Stimulated activated CD4-positive, alpha-beta T cell treated with anti-CD3 and anti-CD28 coated beads, Interleukin-4, amount 100 ng/mL, for 48 hours (primary cell): Measurements from ENCODE around the gene TNFRSF8.

Experiments
- DNase-seq, 2 donors: peaks; one replicate each; pipeline ENCODE4 v3.0.0-alpha.2; 2020; ENCODE audit warnings: low read depth in 2 of 2

The TNFRSF8 gene

DNA sequence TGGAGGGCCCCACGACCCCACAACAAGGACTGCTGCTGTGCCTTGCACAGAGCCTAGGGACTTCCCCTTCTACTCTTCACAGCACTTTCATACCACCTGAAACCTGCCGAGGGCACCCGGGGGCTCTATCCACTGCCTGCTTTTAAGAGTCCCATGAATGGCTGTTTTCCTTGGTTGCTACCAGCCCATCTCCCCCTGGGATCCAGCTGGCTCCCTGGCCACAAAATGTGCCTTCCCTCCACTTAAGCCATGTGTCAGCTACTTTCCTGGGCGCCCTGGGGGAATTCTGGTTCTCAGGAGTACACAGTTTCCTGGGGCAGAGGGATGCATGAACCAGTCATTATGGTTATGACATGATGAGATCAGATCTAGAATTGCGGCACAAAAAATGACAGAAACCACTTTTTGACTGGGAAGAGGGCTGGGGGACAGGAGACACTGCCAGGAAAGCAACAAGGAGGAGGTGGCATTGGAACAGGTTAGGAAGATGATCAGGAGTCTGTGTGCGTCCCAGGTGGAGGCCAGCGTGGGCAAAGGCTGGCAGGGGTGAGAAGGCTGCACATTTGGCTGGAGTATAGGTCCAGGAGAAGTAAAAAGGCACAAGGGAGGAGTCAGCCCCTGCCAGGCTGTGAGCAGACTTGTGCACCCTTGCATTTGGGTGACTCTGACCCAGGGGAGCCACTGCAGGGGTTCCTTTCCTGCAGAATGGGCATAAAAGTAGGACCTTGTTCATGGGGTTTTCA lies 3.2 kb upstream of the TNFRSF8 start:
- DNase-seq, result peak in 1 of 2 donors; percentile 38

DNA sequence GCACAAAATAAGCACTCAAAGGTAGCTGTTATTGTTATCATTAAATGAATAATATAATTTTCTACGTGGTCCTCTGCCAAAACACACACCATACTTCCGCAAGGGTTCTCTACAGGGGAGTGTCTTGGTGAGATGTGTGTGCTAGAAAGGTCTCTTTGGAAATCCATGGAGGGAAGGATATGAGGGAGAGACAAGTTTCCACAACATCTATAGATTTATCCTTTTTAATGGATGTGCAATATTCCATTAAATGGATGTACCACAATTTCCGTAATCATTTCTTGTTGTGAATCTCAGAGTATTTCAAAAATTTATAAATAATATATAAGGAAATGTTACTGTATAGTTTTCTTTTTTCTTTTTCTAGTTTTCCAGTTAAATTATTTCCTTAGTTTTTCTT lies 2.6 kb upstream of the TNFRSF8 start:
- DNase-seq, result no peak

DNA sequence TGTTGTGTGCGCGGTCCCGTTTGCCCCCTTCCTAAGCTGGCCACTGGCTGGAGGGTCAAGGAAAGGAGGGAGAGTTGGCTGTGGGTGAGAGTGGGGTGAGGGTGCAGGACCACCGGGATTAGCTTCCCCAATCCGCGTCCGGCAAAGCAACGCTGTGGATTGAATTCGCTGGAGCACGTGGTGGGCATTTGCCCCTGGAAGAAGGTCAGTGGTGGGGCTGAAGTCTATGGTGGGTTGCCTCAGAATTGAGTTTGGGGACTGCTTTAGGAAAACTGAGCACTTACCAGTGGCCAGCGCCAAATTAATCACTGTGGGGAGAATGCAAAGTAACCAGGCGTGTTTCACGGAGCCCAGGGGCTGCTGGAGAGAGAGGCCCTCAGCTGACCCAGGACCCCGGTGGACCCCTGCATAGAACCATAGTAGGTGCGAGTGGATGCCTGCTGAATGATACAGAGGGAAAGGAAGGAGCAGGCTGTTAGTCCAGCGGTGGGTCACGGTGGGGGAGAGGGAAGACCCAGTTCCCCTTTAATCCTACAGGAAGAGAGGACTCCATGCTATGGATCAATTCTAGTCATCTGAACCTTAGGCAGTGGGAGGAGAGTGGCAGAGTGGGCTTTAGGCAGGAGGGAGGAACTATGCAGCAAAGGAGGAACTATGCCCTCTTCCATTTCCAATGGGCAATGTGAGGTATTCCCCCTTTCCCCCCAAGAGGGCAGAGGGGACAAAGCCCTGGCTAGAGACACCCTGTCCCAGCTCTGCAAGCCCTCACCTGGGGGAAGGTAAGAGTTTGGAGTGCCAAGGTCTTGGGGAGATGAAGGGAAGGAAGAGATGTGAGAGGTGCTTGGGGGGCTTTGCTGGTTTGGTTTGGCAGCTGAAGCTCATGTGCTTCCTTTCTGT lies 1.2 kb downstream of the TNFRSF8 start:
- no peak for DNase-seq

DNA sequence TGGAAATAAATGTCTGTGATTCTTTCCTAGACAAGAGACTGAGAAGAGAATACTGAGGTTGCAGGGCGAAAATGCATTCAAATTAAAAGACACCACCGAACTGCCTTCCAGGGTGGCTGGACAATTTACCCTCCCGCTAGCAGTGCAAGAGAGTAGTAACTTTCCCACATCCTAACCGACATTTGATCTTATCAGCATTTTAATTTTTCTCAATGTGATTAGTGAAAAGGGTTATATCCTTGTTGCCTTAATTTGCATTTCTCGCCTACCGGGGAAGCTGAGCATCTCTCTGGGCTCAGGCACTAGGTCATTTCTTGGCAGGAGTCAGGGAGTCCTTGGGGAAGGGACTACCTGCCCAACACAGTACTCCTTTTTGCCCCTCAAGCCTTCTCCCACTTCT lies 2.8 kb downstream of the TNFRSF8 start:
- DNase-seq, result no peak

DNA sequence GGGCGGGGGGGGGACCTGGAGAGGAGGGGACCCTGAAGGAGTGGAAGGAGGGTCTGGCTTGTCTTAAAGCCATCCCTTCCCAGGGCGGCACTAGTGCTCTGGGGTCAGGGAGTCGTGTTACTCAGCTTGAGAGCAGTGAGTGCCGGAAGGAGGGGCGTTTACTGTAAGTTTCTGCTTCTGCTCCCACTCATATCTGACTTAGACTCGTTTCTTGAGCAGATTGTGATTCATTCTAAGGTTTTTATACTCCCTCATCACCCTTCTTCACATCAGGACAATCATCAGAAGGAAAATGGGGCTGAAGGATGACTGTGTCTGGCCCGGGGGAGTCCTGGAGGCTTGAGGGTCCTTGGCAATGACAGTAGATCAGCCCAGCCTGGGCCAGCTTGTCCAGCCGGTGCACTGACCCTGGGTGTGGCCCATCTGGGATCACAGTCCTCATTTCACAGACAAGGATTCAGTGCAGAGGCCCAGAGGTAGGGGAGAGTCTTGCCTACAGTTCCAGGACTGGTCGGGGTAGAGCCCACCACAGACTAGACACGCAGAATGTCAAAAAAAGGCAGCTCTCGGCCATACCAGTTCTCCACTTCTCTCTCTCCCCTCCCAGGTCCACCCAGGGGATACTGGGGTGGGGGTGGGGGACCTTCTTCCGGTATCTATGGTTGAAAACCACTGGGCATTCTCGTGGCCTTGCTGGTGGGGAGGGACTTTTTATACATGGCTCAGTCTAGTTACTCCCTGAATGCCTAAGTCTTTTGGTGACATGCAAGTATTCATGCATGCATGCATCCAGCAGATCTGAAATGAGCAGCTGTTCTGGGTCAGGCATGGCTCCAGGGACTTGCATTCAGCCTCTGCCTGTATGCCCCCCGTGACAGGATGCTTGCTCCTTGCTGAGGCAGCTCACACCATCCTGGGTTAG lies 5.1 kb downstream of the TNFRSF8 start:
- peak; percentile 52 to 63 for DNase-seq

DNA sequence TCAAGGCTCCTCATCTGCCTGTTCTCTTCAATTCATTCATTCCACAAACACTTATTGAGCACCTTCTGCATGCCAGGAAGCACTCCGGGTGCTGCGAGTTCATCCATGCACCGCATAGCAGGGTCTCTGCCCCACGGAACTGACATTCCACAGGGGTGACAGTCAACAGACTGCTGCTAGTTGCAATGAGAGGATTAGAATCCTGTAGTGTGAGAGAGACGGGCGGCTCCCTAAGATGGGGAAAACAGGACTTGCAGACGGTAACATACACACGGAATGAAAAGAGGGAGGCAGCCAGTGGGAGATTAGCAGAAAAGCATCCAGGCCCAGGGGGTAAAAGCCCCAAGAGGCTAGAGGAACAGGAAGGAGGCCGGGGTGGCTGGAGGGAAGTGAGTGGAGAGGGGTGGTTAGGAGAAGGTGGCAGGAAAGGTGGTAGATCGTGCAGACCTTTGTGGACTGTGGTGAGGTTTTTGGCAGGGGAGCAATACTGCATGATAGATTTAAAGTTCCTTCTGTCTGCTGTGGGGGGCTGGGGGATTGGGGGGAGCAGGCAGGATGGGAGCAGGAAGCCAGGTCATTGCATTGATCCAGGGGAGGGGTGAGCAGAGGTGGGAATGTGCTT lies 6.6 kb downstream of the TNFRSF8 start:
- no peak for DNase-seq

DNA sequence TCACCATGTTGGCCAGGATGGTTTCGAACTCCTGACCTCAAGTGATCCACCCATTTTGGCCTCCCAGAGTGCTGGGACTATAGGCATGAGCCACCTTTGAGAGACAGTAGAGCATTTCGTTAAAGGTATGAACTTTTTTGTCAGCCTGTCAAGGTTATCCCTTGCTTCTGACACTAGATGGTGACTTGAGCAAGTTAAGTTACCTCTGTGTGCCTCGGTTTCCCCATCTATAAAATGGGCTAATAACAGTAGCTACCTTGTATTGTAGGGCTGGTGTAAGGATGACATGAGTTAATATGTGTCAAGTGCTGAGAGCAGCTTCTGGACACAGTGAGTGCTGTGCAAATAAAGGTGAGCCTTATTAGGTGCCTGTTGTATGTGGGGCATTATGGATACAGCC lies 8.8 kb downstream of the TNFRSF8 start:
- DNase-seq, result no peak

DNA sequence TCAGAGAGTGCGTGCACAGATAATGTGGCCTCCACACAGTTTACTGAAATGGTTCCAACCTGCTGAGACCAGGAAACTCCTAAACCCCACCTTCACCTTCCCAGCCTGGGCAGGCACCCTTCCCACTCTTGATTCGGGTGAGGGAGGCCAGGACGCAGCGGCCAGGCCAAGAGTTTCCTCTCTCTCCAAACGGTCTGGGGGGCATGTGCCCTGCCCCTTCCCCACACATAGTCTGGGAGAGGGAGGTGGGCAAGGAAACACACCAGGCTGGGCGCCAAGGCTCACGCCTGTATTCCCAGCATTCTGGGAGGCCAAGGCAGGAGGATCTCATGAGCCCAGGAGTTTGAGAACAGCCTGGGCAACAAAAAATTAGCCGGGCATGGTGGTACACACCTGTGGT lies 9.6 kb downstream of the TNFRSF8 start:
- DNase-seq, result no peak

DNA sequence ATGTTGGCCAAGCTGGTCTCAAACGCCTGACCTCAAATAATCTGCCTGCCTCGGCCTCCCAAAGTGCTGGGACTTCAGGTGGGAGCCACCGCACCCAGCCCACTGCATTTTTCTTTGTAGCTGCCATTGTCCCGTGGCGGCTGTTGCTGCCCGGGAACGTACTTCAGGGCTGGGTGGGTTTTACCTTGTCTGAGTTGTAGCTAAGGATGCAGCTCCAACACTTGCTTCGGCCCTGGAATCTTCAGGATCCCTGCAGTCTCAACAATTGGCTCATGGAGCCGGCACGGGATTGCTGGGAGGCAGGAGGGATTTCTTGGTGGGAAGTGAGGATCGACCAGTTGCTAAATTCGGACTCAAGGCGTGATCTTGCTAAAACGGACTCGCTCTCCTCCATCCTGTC lies 10.7 kb downstream of the TNFRSF8 start:
- no peak for DNase-seq

DNA sequence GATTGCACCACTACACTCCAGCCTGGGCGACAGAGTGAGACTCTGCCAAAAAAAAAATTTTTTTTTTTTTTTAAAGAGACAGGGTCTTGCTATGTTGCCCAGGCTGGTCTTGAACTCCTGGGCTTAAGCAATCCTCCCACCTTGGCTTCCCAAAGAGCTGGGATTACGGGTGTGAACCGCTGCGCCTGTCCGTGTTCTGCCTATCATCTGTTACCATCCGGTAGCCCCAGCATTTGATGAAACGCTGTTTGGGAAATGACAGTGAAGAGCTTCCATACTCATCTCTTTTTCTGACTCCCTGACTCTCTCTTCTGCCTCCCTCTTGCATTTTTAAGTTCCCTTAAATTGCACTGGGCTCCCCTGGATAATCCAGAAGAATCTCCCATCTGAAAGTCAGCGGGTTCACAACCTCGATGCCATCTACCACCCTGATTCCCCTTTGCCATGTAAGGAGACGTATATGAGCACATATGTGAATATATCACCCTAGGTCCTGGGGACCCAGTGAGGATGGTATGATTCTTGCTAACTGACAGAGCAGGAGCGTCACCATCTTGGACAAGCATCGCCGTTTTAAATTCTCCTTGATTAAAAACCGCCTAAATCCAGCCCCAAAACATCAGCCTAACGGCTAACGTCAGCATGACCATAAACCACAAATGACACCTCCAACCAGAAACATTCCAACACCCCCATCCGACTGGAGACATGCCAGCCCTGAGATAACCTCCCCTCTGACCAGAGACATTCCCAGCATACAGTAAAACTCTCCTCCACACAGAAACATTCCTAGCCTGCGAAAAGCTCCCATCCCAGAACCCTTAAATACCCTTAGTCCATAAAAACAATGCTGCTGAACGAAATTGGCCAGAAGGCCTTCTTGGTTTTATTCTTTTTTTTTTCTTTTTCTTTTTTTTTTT lies 12.4 kb downstream of the TNFRSF8 start:
- no peak for DNase-seq

DNA sequence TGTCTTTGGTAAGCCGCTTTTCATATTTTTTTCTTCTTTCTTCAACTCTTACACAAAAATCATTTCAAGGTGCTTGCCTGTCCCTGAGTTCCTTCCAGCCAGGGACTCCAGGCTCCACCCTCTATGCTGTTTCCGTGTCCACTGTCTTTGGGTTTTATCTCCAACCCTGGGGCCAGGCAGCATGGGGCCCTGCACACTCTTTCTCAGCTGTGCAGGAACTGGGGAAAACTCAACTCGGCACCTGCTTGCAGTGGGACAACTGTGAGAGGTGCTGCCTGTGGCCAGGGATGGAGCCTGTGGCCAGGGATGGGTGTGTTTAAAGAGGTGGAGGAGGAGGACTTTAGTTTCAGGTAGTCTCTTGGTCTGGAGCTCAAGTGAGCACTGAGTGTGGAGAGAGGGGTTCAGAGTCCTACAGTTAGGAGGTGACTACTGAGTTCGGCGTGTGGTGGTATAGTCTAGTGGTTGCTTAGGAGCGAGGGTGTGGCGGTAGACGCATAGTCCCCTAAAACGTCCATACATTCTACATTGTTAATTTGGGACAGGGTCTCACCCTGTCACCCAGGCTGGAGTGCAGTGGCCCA lies 13.4 kb downstream of the TNFRSF8 start:
- DNase-seq, result no peak

DNA sequence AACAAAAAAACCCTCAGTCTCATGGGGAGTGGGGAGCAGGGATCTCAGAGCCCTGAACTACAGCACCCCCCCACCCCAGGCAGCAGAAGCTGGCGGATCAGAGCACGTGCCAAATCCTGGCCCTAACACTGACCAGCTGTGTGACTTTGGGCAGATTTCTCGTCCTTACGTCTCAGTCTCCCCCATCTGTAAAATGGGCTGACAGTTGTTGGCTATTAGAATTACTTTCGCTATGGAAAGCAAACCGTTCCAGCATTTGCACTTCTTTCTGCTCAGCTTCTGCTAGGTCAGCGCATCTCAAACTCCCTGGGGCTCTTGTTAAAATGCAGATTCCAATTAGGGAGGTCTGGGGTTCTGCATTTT lies 15.5 kb downstream of the TNFRSF8 start:
- no peak for DNase-seq

DNA sequence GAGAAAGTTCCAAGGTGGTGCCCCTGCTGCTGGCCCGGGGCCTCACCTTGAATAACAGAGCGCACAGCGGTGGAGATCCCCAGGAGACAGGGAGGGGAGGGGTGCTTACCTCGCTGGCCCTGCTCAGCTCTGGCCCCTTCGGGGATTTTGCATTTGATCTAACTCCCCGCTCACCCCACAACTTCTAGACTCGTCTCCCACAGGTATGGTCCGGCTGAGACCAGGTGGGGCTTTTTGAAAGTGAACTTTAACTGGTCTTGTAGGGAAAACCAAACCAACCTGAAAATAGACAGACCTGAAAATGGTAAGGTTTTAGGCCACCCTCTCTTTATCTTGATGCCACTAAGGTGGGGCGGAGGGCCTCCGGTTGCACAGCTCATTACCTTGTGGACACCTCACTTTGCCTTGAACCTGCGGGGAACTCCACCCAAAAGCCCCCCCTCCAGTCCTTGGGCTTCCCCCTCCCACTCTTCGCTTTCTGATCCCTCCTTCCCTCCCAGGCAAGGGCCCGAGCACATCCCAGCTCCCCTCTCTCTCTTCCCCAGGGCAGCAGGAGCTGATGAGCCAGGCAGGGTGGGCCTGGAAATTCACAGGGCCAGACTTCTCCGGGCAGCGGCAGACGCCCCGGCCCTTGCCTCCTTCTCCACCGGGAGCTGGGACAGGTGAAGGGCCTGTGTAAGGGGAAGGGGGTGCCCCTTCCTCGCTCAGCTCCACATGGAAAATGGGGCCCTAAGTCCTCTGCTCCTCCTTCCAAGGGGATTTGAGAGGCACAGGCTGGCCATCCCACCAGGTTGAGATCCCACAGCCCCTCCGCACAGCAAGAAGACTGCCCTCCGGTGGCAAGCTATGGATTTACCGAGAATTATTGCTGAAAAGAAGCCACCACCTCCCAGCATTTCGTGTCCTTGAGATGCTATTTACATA lies 16.1 kb downstream of the TNFRSF8 start:
- DNase-seq, result no peak

DNA sequence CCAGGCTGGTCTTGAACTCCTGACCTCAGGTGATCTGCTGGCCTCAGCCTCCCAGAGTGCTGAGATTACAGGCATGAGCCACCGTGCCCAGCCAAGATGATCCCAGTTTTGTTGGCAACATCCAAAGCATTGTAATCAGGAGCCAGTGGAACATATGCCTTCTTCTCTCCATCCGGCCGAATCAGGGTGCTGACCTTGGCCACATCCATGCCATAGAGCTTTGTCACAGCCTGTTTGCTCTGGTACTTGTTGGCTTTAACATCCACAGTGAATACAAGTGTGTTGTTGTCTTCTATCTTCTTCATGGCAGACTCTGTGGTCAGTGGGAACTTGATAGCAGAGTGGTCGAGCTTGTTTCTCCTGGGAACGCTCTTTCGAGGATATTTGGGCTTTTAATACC lies 17.1 kb downstream of the TNFRSF8 start:
- DNase-seq, result no peak

DNA sequence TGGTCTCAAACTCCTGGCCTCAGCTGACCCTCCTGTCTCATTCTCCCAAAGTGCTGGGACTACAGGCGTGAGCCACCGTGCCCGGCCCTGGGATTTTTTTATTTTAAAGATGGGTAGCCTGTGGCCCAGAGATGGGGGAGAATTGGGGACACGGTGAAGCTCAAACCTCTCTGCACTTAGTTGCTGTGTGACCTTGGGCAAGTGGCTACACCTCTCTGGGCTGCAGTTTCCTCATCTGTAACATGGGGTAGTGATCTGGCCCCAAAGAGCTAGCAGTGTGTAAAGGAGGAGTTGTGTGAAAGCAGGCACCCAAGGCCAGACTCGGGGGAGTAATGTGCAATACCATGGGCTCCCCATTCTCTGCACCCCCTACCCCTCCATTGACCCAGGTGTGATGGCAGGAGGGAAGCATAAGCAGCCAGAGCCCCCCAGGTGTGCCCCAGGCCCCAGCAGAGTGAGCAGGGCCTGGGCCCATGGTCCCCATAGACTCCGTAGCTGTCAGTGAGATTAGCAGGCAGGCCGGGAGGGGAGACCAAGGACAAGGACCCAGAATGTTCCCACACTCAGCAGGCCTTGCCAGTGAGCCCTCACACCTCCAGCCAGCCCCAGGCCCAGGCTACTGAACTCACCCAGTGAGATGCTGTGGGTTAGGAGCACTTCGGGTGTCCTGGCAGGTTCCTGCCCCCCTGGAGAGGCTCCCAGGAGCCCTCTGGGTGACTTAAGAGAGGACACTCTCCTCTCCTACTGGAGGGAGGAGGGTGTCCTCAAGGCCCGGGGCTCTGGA lies 17.9 kb downstream of the TNFRSF8 start:
- no peak for DNase-seq

DNA sequence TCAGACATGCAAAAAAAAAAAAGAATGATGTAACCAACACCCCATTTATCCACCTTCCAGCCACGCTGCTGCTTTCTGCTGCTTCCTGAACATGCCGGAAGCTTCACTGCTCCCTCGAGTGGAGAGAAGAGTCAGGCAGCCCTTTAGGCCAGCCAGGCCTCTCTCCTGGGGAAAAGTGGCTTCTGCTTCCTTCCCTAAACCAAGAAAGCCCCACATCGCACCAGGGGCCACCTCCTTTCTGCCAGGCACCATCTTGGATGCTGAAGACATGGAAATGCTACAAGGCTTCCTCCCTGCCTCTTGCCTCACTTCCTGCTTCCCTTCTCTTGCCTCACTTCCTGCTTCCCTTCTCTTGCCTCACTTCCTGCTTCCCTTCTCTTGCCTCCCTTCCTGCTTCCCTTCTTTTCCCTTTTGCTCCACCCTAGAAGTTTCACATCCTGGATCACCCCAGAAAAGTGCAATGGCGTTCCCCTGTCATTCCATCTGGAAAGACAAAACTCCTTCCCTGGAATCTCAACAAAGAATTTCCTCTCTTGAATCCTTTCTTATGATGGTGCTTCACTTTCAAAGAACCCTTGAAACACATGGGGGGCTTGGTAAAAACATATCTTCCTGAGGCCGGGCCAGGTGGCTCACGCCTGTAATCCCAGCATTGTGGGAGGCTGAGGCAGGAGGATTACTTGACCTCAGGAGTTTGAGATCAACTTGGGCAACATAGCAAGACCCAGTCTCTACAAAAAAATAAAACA lies 18.7 kb downstream of the TNFRSF8 start:
- no peak for DNase-seq

DNA sequence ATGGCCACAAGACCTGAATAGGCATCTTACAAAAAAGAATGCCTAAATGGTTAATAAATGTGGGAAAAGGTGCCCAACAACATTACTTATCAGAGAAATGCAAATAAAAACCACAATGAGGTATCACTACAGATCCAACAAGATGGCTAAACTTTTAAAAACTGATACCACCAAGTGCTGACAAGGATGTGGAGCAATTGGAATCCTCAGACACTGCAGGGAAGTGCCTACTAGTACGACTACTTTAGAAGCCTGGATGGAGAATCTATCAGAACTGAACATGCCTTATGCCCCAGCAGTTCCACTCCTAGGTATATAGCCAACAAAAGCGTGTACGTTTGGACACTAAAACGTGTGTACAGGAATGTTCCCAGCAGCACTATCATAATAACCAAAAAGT lies 19.9 kb downstream of the TNFRSF8 start:
- no peak for DNase-seq

DNA sequence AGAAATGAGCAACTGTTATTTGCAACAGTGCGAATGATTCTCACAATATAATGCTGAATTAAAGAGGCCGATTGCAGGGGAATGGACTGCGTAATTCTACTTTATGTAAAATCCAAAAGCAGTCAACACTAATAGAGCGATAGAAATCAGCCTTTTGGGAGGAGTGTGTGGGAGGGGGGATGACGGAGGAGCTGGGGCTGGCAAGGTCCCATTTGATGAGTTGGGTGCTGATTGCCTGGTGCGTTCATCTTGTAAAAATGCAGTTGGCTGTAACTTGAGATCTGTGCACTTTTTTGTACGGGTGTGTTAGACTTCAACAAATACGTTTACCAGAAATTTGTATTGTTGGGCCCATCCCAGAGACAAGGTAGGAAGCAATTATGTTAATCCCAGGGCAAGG lies 20.7 kb downstream of the TNFRSF8 start:
- DNase-seq, result no peak
